Upper lobe of left lung (tissue), 4 donors: ENCODE results near the gene OPCML.

ENCODE experiments used
- EP300 ChIP-seq, 4 donors: sonication (generic); formaldehyde crosslinking; IDR thresholded peaks; one replicate each; pipeline ENCODE4 v1.5.1; 2017; ENCODE audit warnings: antibody characterized with exemption in 4 of 4, control low read depth in 2 of 4
- POLR2A ChIP-seq, 4 donors: fragments of 450-650 bp; IDR thresholded peaks; one replicate each; pipeline ENCODE4 v1.5.1; 2016 to 2017; ENCODE audit warnings: antibody characterized with exemption in 4 of 4, mild to moderate bottlenecking in 2 of 4
- POLR2AphosphoS5 ChIP-seq, 2 donors: sonication (generic); formaldehyde crosslinking; IDR thresholded peaks; one replicate each; pipeline ENCODE4 v1.5.1; 2017; ENCODE audit warnings: antibody characterized with exemption in 2 of 2
- TF ChIP-seq, protein P1 (sequence below), 6 experiments: fragments of 450-650 bp in 4 of 6; fragments of 200-600 bp in 2 of 6; sonication (generic) in 2 of 6; IDR thresholded peaks; one replicate each; pipeline ENCODE4 v1.5.1; 2016 to 2019; ENCODE audit warnings: antibody characterized with exemption in 6 of 6

DNA sequence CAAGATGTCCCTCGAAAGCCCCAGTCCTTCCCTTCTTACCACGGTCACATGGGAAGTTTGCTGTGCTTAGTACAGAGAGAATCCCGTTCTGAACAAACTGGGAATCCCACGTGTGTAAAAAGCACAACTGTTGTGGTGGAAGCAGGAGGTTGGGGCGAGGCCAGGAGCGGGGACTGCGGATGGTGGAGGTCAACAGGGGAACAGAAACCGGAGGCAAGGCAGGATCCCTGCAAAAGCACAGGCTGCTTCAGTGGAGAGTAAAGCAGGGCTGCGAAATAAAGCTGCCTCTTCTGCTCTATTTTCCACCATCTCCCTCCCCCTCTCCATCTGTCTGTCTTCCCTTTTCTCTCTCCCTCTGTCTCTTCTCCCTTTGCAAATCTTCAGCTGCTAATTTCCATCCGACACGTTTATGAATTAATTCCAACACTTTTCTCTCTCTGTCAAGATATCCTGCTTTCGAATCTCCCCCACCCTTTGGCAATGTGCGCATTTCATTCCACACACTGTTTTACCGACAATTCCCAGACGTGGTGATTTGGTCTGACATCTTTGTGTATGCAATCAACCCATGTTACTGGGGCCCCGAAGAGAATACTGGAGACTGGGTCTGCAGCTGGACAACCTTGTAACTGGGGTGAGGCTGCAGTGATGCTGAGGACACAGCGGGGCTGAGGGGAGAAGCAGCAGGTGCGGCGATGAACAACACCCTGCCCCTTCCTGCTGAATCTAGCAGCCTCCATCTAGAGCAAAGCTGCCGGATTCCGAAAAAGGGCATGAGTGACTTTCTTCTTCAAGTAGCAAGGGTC lies 571.8 kb downstream of the OPCML start:
- TF ChIP-seq, protein P1, sequence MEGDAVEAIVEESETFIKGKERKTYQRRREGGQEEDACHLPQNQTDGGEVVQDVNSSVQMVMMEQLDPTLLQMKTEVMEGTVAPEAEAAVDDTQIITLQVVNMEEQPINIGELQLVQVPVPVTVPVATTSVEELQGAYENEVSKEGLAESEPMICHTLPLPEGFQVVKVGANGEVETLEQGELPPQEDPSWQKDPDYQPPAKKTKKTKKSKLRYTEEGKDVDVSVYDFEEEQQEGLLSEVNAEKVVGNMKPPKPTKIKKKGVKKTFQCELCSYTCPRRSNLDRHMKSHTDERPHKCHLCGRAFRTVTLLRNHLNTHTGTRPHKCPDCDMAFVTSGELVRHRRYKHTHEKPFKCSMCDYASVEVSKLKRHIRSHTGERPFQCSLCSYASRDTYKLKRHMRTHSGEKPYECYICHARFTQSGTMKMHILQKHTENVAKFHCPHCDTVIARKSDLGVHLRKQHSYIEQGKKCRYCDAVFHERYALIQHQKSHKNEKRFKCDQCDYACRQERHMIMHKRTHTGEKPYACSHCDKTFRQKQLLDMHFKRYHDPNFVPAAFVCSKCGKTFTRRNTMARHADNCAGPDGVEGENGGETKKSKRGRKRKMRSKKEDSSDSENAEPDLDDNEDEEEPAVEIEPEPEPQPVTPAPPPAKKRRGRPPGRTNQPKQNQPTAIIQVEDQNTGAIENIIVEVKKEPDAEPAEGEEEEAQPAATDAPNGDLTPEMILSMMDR (IDR thresholded peaks at IDR 0.05): no peak
- no peak for TF ChIP-seq EP300 (IDR thresholded peaks at IDR 0.05)
- no peak for TF ChIP-seq POLR2A (IDR thresholded peaks at IDR 0.05)
- TF ChIP-seq POLR2AphosphoS5 (IDR thresholded peaks at IDR 0.05): no peak
